ENCODE measurements around the gene TMEM63A.
A peak's percentile ranks its signal among the peaks of the same experiment; 100 is the strongest.

The TMEM63A gene

GRCh38 chr1:225863167-225863566, 19.0 kb downstream of the TMEM63A start:
- no peak for DNase-seq

DNA sequence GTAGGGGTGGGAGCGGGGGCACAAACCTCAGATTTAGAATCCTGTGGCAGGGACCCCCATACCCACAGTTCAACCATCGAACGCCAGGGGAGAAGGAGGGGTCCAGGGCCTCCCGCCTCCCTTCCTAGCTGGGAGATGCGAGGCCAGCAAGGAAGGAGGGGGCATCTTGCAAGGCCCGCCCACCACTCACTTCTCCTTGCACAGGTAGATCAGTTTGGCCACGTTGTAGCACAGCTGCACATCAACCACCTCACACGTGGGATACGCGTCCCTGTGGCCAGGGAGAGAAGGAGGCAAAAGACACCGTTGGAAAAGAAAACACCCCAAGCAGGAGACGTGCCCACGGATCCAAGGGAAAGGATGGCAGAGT, 19.6 kb downstream of the TMEM63A start:
- DNase-seq = no peak

DNA sequence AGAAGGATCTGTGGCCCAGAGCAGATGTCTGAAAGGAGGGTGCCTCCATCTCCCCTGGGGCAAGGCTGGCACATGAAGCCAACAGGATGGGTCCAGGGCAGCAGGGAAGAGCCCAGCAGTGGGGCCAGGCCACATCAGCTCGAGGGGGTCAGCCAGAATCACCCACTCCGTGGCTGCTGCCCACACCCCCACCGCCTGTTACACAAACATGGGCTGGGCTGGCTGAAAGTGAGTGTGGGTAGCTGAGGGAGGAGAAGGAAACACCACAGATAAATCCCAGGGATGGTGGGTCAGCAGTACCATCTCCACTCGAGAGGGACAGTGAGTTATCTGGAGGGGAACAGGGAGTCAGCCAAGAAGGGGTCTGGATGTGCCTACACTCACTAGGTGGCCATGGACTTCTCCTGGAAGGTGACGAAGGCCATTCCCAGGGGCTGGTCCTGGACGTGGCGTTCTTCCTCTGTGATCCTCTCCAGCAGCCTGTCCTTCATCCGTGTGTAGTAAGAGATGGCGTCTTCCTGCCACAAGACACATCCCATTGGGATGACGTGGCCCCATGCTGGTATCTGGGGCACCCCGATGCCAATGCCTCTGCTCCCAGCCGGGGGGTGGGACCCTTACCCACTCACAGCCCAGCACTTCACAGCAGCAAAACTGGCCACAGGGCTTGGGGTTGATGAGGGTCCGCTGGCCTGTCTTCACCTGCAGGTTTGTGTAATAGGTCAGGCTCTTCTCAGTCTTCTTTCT, 20.2 kb downstream of the TMEM63A start:
- no peak for DNase-seq

- DNase-seq = no peak
Observed at GRCh38 chr1:225860876-225861441, 21.2 kb downstream of the TMEM63A start.

DNA sequence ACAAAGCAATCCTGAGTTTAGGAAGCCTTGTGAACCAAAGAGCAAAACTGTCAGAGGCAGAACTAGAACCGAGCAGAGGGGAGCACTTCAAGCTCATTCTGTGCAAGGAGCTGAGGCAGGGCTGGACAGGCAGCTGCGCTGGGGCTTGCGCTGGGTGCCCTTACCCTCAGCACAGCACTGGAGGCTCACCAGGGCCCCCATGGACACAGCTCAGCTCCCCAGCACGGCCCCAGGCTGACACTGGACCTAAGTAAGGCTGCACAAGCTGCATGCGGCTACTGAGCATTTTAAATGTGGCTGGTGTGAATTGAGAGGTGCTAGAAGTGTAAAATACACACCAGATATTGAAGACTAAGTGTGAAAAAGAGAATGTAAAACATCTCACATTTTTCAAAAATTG, 22.1 kb downstream of the TMEM63A start:
- no peak for DNase-seq

GRCh38 chr1:225859151-225859550, 23.0 kb downstream of the TMEM63A start:
- DNase-seq = no peak

DNA sequence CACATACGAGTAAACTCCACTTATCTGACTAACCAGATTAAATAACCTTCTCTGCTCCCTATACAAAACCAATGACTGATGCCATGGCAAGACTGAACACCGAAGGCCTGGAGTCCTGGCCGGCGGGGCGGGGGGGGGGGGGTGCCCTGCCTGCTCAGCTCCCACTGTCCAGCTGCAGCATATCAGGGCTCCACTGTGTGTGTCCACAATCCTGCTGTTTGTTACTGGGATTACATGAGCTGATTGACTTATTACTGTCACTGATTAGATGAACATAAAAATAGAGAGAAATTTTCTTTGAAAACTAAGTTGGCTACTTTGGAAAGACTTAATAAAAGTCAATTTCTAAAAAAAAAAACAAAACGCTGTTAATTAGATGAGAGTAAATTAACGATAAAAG, 24.9 kb downstream of the TMEM63A start:
- no peak for DNase-seq

DNA sequence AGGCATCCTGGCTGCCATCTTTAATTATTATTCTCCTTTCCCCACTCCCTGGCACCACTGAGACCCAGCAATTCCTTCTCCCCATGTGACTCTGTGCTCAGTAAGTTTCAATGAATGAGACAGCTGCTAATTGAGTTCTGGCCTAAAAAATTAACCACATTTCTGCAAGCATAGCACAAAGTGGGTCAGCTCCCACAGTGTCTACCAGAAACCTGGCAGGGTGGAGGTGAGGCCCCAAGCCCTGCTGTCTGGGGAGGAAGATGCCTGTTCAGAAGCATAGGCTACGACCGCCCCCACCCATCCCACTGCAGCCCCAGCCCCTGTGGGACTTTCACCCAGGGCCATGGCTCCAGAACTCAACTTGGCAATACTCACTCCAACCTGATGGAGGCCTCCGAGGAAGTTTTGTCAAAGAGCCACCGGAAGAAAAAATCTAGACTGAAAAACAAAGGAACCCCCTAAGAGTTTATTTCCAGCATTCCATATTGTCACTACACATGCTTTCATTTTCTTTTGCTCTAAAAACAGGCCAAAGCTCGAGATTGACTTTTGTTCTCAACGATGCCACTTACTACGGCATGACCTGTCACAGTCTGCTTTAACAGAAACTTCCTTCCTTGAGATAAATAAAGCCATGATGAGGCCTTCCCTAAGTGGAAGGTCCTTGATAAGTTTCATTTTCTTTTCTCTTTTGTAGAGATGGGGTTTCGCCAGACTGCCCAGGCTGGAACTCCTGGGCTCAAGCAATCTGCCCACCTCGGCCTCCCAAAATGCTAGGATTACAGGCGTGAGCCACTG, 26.5 kb downstream of the TMEM63A start:
- DNase-seq = no peak

- DNase-seq = no peak
Observed at GRCh38 chr1:225853441-225853840, 28.7 kb downstream of the TMEM63A start.

GRCh38 chr1:225852413-225853124, 29.6 kb downstream of the TMEM63A start:
- DNase-seq = no peak

DNA sequence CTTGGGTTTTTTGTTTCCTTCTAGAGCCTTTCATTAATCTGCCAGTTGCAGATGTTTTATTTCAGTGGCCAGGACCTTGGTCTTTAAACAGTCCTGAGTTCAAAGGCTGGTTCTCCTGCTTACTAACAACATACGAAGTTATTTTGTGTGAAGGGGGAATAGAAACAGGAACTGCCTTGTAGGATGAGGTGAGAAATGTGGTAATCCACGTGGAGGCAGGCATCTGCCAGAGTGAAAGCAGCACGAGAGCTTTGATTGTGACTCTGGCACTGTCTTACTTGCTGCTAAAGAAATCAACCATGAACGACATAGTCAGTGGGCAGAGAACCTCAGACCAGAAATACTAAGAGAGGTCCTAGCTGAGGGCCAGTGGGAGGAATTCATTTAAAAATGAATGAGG, 30.4 kb downstream of the TMEM63A start:
- DNase-seq = no peak

DNA sequence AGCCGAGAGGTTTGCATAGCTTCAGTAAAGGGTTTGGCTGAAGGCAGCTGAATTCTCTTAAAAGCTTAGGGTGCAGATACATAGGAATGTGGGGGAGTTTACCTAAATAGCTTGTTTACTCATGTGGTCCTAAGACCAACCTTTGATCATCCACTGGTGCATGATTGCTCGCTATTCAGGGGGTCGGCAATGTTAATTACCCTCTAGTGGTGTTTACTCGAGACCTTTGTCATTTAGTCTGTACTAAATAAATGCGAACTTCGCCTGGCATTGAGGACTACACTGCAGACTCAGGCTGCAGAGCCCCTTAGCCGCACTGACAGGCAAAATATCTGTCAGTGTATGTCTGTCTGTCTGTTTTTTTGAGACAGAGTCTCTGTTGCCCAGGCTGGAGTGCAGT, 31.8 kb downstream of the TMEM63A start:
- DNase-seq = no peak

- no peak for DNase-seq
Observed at GRCh38 chr1:225849925-225850324, 32.3 kb downstream of the TMEM63A start.

DNA sequence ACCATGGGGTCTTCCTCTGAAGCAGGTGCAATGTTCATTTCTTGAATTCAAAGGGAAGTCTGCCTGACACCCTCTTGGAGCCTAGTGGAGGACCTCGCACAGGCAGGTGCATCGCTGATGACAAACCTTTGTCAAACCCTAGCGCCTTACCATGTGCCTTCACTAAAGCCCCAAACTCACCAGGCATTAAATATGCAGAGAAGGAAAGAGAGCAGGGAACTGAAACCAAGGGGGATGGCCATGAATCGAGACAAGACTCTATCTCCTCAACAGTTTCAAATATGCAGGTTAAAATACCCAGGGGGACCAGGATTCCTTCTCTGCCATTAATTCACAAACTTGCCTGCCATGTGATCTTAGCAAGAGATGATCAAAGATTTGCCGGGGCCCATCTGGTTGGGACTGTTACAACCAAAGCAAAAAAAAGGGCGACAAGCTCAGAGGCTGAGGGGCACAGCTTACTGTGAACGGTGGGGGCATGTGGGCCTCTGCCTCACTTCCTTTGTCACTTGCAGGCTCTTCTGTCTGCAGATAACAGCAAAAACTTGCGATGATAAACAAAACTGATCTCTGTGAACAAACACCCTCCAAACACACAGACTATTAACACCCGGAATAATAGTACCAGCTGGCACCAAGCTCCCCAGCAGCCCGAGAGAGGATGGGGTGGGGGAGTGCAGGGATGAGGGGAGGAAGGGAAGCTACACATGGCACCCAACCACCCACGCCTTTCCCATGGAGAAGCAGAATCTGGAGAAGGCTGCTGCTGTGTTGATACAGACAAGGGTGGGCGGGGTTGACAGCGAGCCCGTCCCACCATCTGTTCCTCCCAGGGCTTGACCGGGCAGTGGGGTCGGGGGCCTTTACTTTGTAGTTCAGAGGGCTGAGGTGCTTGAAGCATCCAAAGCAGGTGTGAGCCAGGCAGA, 33.9 kb downstream of the TMEM63A start:
- DNase-seq = no peak

GRCh38 chr1:225847610-225848009, 34.6 kb downstream of the TMEM63A start:
- DNase-seq = no peak

DNA sequence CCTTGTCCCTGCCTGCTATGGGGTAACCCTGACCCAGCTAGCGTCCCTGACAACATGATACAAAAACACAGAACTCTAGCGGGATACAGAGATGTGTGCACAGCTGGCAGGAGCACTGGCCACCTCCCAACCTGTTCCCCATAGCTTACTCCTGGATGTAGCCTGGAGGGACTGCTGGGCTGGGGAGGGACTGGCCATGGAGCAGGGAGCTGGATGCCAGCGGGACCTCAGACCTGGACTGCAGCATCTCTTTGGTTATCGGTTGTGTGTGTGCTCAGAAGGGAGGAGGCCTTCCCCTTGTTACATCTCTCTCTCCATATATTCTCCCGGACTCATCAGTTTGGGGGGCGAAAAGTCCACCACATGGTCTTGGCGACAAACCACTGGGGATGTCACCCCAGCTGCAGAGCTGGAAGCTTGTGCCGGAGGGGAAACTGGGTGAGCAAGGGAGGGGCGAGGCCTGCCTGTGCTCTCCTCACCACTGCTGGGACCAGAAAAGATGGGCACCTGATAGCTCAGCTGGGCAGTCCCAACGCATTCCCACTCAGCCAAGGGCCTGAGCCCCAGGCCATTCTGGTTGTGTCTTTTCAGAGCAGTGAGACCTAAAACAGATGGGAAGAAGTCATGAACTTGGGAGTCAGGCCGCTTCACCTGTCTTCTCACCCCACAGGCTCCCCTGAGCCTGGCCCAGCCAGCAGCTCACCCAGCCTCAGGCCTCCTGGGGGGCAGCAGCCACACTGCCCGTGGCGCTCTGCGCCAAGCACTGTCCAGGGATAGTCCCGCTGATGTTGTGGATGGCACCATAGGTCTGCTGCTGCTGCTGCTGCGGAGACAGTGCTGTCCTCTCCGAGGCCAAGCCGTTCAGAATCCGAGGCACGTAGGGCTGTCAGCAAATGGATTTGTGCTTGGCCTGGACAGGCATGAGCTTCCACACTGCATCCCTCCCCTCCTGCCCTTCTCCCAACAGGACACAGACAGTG, 35.6 kb downstream of the TMEM63A start:
- no peak for DNase-seq

DNA sequence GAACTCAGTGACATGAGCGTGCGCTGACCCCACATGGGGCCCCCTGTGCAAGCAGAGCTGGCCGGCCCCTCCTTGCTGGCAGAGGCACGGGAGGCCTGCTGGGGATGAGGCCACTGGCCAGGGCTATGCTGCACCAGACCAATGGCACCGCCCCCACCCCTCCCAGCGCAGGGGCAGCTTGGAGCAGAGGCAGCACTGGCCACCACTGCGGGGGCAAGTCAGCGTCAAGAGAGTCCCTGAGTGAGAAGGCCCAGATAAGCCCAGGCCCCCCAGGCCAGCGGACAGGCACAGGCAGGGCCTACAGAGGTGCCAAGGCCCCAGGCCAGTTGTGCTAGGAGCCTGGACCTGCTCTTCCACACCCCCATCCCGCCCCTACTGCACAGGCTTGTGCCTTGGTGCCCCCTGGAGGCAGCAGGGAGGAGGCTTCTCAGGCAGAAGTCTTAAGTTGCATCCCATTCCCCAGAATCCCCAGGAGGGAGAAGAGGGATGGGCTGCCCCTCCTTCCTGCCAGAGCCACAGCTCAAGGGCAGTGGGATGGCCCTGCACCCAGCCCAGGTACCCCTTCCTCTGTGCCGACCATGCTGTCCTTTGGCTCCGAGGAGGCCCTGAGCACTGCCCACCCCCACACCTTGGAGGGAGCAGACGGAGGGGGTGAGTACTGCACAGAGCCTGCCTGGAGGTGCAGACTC, 36.5 kb downstream of the TMEM63A start:
- DNase-seq = peak; percentile 44

DNA sequence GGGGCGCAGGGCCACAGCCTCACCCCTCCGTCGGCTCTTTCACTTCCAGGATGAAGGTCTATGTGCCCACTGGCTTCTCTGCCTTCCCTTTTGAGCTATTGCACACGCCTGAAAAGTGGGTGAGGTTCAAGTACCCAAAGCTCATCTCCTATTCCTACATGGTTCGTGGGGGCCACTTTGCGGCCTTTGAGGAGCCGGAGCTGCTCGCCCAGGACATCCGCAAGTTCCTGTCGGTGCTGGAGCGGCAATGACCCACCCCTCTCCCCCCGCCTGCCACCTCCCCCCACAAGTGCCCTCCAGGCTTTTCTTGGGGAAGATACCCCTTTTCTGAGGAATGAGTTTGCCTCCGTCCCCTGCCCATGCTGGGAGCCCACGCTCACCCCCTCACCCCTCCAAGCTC, 37.1 kb downstream of the TMEM63A start:
- no peak for DNase-seq

DNA sequence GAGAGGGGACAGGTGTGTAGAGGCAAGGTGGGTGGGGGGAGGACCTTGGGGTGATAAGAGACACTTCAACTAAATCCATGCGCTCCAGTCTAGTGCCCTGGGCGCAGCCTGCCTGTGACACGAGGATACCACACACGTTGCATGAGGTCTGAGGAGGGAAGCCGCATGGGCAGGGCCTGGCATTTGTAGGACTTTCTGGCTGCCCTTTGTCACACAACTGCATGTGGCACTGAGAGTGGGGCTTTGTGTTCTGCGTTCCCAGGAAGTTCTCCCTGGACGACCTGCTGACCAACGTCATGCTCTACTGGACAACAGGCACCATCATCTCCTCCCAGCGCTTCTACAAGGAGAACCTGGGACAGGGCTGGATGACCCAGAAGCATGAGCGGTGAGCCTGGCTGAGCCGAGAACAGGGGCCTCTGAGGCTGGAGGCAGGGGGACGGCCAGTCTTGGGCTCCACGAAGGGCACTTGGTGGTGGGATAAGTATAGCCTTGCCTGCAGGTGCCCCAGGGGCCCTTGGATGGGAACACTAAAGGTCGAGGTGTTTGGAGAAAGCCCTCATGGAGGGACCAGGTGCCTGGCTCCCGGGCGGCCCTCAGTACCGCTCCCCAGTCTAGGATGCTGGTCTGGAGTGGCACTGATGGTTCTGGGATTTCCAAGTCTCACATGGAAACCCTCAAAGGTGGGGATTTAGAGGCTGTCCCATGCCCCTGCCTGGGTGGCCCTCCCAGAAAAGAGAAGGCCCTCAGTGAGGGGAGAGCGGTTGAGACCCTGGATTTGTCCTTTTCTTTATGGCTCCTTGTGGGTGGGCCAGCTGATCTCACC, 37.7 kb downstream of the TMEM63A start:
- no peak for DNase-seq

DNA sequence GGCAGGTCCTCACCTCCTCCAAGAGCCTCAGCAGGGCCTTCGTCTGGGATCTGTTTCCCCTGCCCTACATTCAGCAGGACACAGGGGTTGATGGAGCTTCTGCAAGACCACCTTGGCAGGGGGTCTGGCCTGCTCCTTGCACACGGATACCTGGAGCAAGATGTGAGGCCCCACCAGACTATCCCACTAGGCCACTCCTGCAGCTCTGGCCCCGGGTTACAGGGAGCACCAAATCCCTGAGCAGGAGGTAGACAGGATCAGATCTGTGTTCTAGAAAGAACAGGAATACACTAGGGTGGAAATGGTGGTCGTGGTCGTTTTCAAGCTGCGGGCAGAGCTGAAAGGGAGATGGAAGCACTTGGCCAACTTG, 38.8 kb downstream of the TMEM63A start:
- DNase-seq = no peak
